Left lung (tissue), 10 donors: ENCODE data around the gene MGAT5B. TPM values are rescaled to one million over a fixed set of nuclear protein-coding genes. Genes with fewer than 3 reads are reported as not detected.

Source experiments
- ATAC-seq: fragments of 200-7000 bp; cut with Tn5 transposase; one replicate; pipeline ENCODE4 v1.9.1; 2020; ENCODE audit warnings: moderate library complexity
- DNase-seq, 4 donors: peaks; one replicate each; pipeline ENCODE4 v3.0.0-alpha.2; 2013 to 2020
- H3K27ac ChIP-seq, 2 donors: fragments of 200-600 bp; sonication (generic) in 1 of 2; one replicate each; pipeline versions ENCODE4 v1.5.0 to v1.8.0; 2020 to 2021
- H3K27me3 ChIP-seq, 2 donors: fragments of 200-600 bp; sonication (generic) in 1 of 2; one replicate each; pipeline versions ENCODE4 v1.5.0 to v1.8.0; 2020 to 2021
- H3K36me3 ChIP-seq, 2 donors: fragments of 200-600 bp; sonication (generic) in 1 of 2; one replicate each; pipeline versions ENCODE4 v1.5.0 to v1.8.0; 2020 to 2021
- H3K4me1 ChIP-seq, 2 donors: fragments of 200-600 bp; one replicate each; pipeline ENCODE4 v1.8.0; 2021
- H3K4me3 ChIP-seq, 2 donors: fragments of 200-600 bp; sonication (generic) in 1 of 2; one replicate each; pipeline versions ENCODE4 v1.5.0 to v1.8.0; 2020 to 2021; ENCODE audit warnings: mild to moderate bottlenecking in 1 of 2
- H3K9me3 ChIP-seq, 2 donors: fragments of 200-600 bp; sonication (generic) in 1 of 2; one replicate each; pipeline versions ENCODE4 v1.5.0 to v1.8.0; 2020 to 2021
- CTCF ChIP-seq, 2 donors: fragments of 200-600 bp; sonication (generic) in 1 of 2; IDR thresholded peaks; one replicate each; pipeline versions ENCODE4 v1.5.0 to v1.8.0; 2021; ENCODE audit warnings: antibody characterized with exemption in 2 of 2
- intact Hi-C, 2 donors: fragments of 100-400 bp; cut with DNase I; formaldehyde crosslinking; loops; one replicate each; pipeline versions ENCODE4 v1.11.2 to v1.14.2; 2022
- polyA plus RNA-seq, 6 donors: library from polyadenylated mRNA; unstranded; fragments of 120-200 nt; gene quantifications; one replicate each; pipeline ENCODE4 v1.2.1, GENCODE V29; 2013; ENCODE audit not compliant: insufficient read length in 6 of 6
- total RNA-seq, 2 donors: library from RNA; stranded (reverse); fragmentation: NEBNext Ultra II Directional; extraction: Animal tissue kit (Norgen Biotek cat#: 25700); gene quantifications; one replicate each; pipeline ENCODE4 v1.2.1, GENCODE V29; 2021
- donor health status: DM: no; HTN: yes; CAD: no.
- donor health status: DM: no; HTN: no; CAD: no.

The MGAT5B gene
- total and polyA plus RNA-seq, 8 donors, result 1.0 to 1.9 (median 1.3) TPM

DNA sequence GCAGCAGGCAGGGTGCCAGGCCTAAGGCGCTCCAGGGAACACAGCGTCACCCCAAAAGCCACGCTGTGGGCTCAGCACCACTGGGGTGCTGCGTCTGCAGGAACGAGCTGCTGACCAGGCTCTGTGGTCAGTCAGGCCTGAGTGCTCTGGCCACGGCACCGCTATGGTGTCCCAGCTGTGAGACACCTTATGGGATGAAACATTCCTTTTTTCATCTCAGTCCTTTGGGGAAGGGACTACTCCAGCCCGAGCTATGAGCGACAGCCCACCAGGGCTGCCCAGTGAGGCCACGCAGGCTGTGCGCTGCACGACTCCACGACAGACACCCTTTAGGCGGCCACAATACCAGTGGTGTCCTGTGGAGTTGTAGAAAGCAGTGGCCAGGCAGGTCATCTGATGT lies 11.1 kb downstream of the MGAT5B start:
- no peak for TF ChIP-seq CTCF (IDR thresholded peaks at IDR 0.05)
- DNase-seq (no peak), ATAC-seq (no peak)
- no peaks in the 10 kb centered on the region for H3K36me3 ChIP-seq
- H3K27ac ChIP-seq, result no peak overlapping the region
- H3K27me3 ChIP-seq, result peaks cover 0 to 29% of the 10 kb centered on the region in 2 donors
- intact Hi-C loops, result no loop called here
- no peak overlapping the region for H3K4me3 ChIP-seq
- H3K9me3 ChIP-seq, result peaks cover 0 to 7% of the 10 kb centered on the region in 2 donors
- H3K4me1 ChIP-seq, result no peaks in the 10 kb centered on the region

DNA sequence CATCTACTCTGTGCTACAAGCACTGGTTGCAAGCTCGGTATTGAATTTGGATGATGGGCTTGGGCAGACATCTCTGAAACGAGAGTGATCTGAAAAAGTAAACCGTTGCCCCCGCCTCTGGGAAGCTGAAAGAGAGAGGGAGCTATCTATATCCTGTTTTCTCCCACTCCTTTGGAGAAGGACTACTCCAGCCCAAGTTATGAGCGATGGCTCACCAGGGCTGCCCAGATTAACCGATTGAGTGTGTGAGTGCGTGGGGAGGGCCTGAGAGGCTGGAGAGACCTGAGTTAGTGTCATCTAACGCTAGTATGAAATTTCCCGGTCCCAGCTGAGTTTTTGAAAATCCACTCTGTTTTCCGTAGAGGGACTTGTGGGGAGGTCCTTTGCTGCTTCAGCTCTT lies 11.5 kb downstream of the MGAT5B start:
- H3K9me3 ChIP-seq, result peaks cover 0 to 7% of the 10 kb centered on the region in 2 donors
- peaks cover 0 to 29% of the 10 kb centered on the region in 2 donors for H3K27me3 ChIP-seq
- H3K36me3 ChIP-seq, result no peaks in the 10 kb centered on the region
- ATAC-seq (no peak), DNase-seq (no peak)
- no peaks in the 10 kb centered on the region for H3K4me1 ChIP-seq
- TF ChIP-seq CTCF (IDR thresholded peaks at IDR 0.05), result no peak
- H3K4me3 ChIP-seq, result no peak overlapping the region
- intact Hi-C loops, result no loop called here
- H3K27ac ChIP-seq, result no peak overlapping the region

DNA sequence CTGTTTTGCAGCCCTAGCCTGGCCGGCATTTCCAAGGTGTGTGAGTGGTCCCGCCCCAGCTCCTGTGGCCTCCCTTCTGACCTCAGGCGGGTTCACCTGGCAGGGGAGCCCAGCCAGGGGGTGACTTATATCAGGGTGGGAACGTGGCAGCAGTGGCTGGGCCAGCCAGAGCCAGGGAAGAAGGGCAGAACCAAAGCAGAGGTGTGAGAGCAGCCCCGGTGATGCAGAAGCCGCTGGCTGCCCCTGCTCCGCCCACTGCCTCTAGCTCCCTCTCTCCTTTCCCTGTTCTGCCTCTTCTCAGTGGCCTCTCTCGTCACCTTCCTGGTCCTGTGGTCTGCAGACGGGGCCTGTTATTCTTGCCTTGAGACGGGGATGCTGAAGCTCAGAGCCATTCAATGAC lies 12.1 kb downstream of the MGAT5B start:
- Histone ChIP-seq H3K4me1 (no peaks in the 10 kb centered on the region), H3K9me3 (peaks cover 0 to 2% of the 10 kb centered on the region in 2 donors), H3K4me3 (no peak overlapping the region), H3K36me3 (no peaks in the 10 kb centered on the region), H3K27me3 (peaks cover 0 to 29% of the 10 kb centered on the region in 2 donors), H3K27ac (no peak overlapping the region)
- intact Hi-C loops, result no loop called here
- no peak for TF ChIP-seq CTCF (IDR thresholded peaks at IDR 0.05)
- ATAC-seq, result no peak
- DNase-seq, result no peak

DNA sequence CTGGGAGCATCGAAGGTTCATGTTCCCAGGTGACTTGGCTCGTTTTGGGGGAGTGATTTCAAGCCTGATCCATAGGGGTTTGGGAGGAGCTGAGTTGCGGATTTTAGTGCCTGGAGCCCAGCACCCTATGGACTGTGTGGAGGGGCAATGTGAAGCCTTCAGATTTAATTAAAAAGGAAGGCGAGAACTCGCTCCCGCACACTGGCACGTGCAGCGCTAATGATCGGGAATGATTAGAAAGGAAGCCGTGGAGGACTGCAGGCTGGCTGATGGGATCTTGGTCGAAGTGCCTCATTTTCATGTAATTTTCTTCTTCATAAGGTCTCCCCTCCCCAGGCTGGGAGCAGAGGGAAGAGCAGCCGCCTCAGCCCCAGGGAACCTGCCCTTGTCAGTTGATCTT lies 12.8 kb downstream of the MGAT5B start:
- ATAC-seq (no peak), DNase-seq (no peak)
- no peak overlapping the region for H3K27ac ChIP-seq
- H3K4me1 ChIP-seq, result no peaks in the 10 kb centered on the region
- intact Hi-C loops, result no loop called here
- no peaks in the 10 kb centered on the region for H3K9me3 ChIP-seq
- TF ChIP-seq CTCF (IDR thresholded peaks at IDR 0.05), result no peak
- no peak overlapping the region for H3K4me3 ChIP-seq
- no peaks in the 10 kb centered on the region for H3K36me3 ChIP-seq
- H3K27me3 ChIP-seq, result peaks cover 0 to 29% of the 10 kb centered on the region in 2 donors

DNA sequence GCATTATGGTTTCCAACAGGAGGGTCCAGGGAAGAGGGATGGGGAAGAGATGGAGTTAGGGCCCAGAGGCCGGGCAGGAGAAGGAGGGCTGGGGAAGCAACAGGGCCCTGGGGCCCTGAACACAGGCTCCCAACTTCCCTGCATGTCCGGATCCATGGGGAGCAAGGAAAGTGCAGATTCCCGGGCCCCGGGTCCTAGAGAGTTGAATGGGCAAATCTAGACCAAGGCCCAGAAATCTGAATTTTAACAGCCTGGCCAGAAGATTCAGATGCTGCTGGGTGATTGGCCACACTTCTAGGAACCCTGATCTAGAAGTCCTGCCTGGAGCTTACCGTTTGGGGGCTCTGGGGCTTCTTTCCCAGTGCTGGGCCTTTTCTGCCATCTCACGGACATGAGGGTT lies 13.2 kb downstream of the MGAT5B start:
- H3K27ac ChIP-seq, result no peak overlapping the region
- no peaks in the 10 kb centered on the region for H3K36me3 ChIP-seq
- peaks cover 0 to 29% of the 10 kb centered on the region in 2 donors for H3K27me3 ChIP-seq
- no peaks in the 10 kb centered on the region for H3K9me3 ChIP-seq
- ATAC-seq, result no peak
- intact Hi-C loops, result no loop called here
- TF ChIP-seq CTCF (IDR thresholded peaks at IDR 0.05), result no peak
- H3K4me3 ChIP-seq, result no peak overlapping the region
- no peak for DNase-seq
- H3K4me1 ChIP-seq, result no peaks in the 10 kb centered on the region
